HCT116 (cell line): Measurements from ENCODE around the gene PRKCZ. TPM values are rescaled to one million over a fixed set of nuclear protein-coding genes. Genes with fewer than 3 reads are reported as not detected.

Experiments used
- ATAC-seq: fragments of 200-7000 bp; cut with Tn5 transposase; 2 replicates; pipeline ENCODE4 v1.9.1; 2020; ENCODE audit warnings: mild to moderate bottlenecking, moderate library complexity
- BruUV-seq: library from RNA; stranded (reverse); fragments of 400-500 nt; replicated peaks from 2 replicates; lab custom pipeline; 2021; lab: Mats Ljungman, UMichigan
- CTCF ChIA-PET: fragments of 300-600 bp; sonication (Branson Sonifier 250); formaldehyde crosslinking; loops from one replicate; lab custom pipeline; 2021; ENCODE audit warnings: antibody characterized with exemption; lab: Charles Lee
- POLR2A ChIA-PET: fragments of 300-600, 350-600 bp; sonication (Branson Sonifier 250); formaldehyde crosslinking; loops from one replicate; lab custom pipeline; 2021; ENCODE audit warnings: antibody characterized with exemption; lab: Charles Lee
- RAD21 ChIA-PET, 2 experiments: fragments of 300-600 bp; sonication (Branson Sonifier 250); formaldehyde crosslinking; loops; one replicate each; lab custom pipeline; 2023; ENCODE audit warnings: low total read pairs in 2 of 2; ENCODE audit not compliant: uncharacterized antibody in 2 of 2, unreplicated experiment in 2 of 2, low non-redundant PET in 1 of 2; lab: Charles Lee
- DNase-seq: peaks from one replicate; pipeline ENCODE4 v3.0.0-alpha.2; 2010; ENCODE audit warnings: low read depth, low spot score
- H2AFZ ChIP-seq: fragments of 200-600 bp; shearing (Covaris generic), sonication (generic); 2 replicates; pipeline ENCODE4 v1.6.1; 2017; ENCODE audit warnings: low read depth, mixed run types, mixed read lengths, antibody characterized with exemption, low read length; ENCODE audit not compliant: poor library complexity, severe bottlenecking
- H3K27ac ChIP-seq: 2 replicates; pipeline ENCODE4 v1.5.1; 2012; ENCODE audit warnings: low read depth, low read length
- H3K27me3 ChIP-seq: fragments of 200-600 bp; sonication (generic); 2 replicates; pipeline ENCODE4 v1.6.1; 2016; ENCODE audit warnings: mixed run types, low read length, mixed read lengths; ENCODE audit not compliant: insufficient read depth
- H3K36me3 ChIP-seq, 2 experiments: fragments of 200-500 bp in 1 of 2; fragments of 200-600 bp in 1 of 2; sonication (Bioruptor generic) in 1 of 2; sonication (generic) in 1 of 2; 2 replicates each; pipeline versions ENCODE4 v1.5.1 to v1.6.1; 2014 to 2016; ENCODE audit warnings: low read length in 2 of 2, inconsistent platforms in 1 of 2, mixed read lengths in 1 of 2, mixed run types in 1 of 2; ENCODE audit not compliant: insufficient read depth in 2 of 2, control insufficient read depth in 1 of 2
- H3K4me1 ChIP-seq, 2 experiments: fragments of 200-600 bp in 1 of 2; sonication (generic) in 1 of 2; 2 replicates each; pipeline versions ENCODE4 v1.5.1 to v1.6.1; 2012 to 2017; ENCODE audit warnings: low read length in 2 of 2, inconsistent platforms in 1 of 2, mild to moderate bottlenecking in 1 of 2, mixed read lengths in 1 of 2, mixed run types in 1 of 2, moderate library complexity in 1 of 2; ENCODE audit not compliant: insufficient read depth in 2 of 2, control insufficient read depth in 1 of 2
- H3K4me2 ChIP-seq: fragments of 200-600 bp; sonication (generic); 2 replicates; pipeline ENCODE4 v1.6.1; 2017; ENCODE audit warnings: mixed run types, low read length, mixed read lengths
- H3K4me3 ChIP-seq, 2 experiments: fragments of 200-600 bp in 1 of 2; sonication (generic) in 1 of 2; replicated peaks in 1 of 2; 2 replicates each; pipeline ENCODE4 v1.5.1; 2011 to 2016; ENCODE audit warnings: low read length in 2 of 2, control low read depth in 1 of 2, low read depth in 1 of 2, mild to moderate bottlenecking in 1 of 2, mixed read lengths in 1 of 2, mixed run types in 1 of 2
- H3K79me2 ChIP-seq: fragments of 200-600 bp; sonication (generic); 2 replicates; pipeline ENCODE4 v1.6.1; 2017; ENCODE audit warnings: mild to moderate bottlenecking, mixed run types, low read length, moderate library complexity, mixed read lengths; ENCODE audit not compliant: insufficient read depth
- H3K9ac ChIP-seq: fragments of 200-600 bp; sonication (generic); 2 replicates; pipeline ENCODE4 v1.6.1; 2016; ENCODE audit warnings: low read length, mixed read lengths
- H3K9me2 ChIP-seq: fragments of 200-600 bp; sonication (generic), shearing (Covaris generic); 2 replicates; pipeline ENCODE4 v1.6.1; 2017; ENCODE audit warnings: mixed run types, mild to moderate bottlenecking, moderate library complexity; ENCODE audit not compliant: insufficient read depth
- H3K9me3 ChIP-seq, 2 experiments: fragments of 200-500 bp in 1 of 2; fragments of 200-600 bp in 1 of 2; sonication (Bioruptor generic) in 1 of 2; sonication (generic) in 1 of 2; 2 replicates each; pipeline ENCODE4 v1.6.1; 2014 to 2017; ENCODE audit warnings: low read length in 2 of 2, mixed read lengths in 2 of 2, inconsistent platforms in 1 of 2, low read depth in 1 of 2, mild to moderate bottlenecking in 1 of 2, mixed run types in 1 of 2, moderate library complexity in 1 of 2; ENCODE audit not compliant: control insufficient read depth in 1 of 2, insufficient read depth in 1 of 2
- H4K20me1 ChIP-seq: fragments of 200-600 bp; sonication (generic), shearing (Covaris generic); 2 replicates; pipeline ENCODE4 v1.6.1; 2017; ENCODE audit warnings: mixed run types, mild to moderate bottlenecking, moderate library complexity; ENCODE audit not compliant: insufficient read depth
- CBX3 ChIP-seq: IDR thresholded peaks from 2 replicates; pipeline ENCODE4 v1.6.1; 2012; ENCODE audit warnings: low read depth
- EZH2 ChIP-seq: fragments of 200-600 bp; sonication (generic); IDR thresholded peaks from 2 replicates; pipeline ENCODE4 v1.6.1; 2017; ENCODE audit warnings: antibody characterized with exemption, mixed run types
- POLR2A ChIP-seq: IDR thresholded peaks from 2 replicates; pipeline ENCODE4 v1.7.0; 2011; ENCODE audit warnings: borderline replicate concordance; ENCODE audit not compliant: insufficient read depth, insufficient read length; ENCODE audit errors: extremely low read depth
- RAD21 ChIP-seq: IDR thresholded peaks from 2 replicates; pipeline ENCODE4 v1.6.1; 2012; ENCODE audit warnings: low read depth, mild to moderate bottlenecking
- ZBTB33 ChIP-seq: IDR thresholded peaks from 2 replicates; pipeline ENCODE4 v1.6.1; 2011; ENCODE audit warnings: mild to moderate bottlenecking, low read length, moderate library complexity; ENCODE audit not compliant: insufficient replicate concordance; ENCODE audit errors: extremely low read depth
- intact Hi-C: fragments of 100-400 bp; cut with micrococcal nuclease; formaldehyde crosslinking; loops from 2 replicates; pipeline ENCODE4 v1.10.0; 2022
- total RNA-seq: library from RNA; stranded (reverse); gene quantifications from one replicate; pipeline ENCODE4 v1.2.1, GENCODE V29; 2021; ENCODE audit not compliant: unreplicated experiment

The PRKCZ gene
- total RNA-seq, 1 experiment from 2014 or later, result 46.8 TPM

GRCh38 chr1:2216767-2217058, 166.5 kb downstream of the PRKCZ start:
- Histone ChIP-seq H3K79me2 (no peaks in the 10 kb centered on the region), H3K27ac (no peak overlapping the region), H4K20me1 (no peaks in the 10 kb centered on the region), H3K9ac (no peak overlapping the region), H3K4me2 (no peak overlapping the region), H3K36me3 (no peaks in the 10 kb centered on the region), H3K9me3 (no peaks in the 10 kb centered on the region), H3K9me2 (no peaks in the 10 kb centered on the region), H2AFZ (no peak overlapping the region), H3K4me1 (peaks cover 14 to 22% of the 10 kb centered on the region in 2 experiments), H3K4me3 (no peak overlapping the region), H3K27me3 (no peaks in the 10 kb centered on the region)
- POLR2A ChIA-PET, result no interaction called here
- no peak for DNase-seq
- RAD21 ChIA-PET, result interaction anchor here in 1 of 2 experiments (0.7 kb wide), 1 partner anchor 12 kb away, joined by 5 read pairs; no protein-coding TSS in a partner anchor
- BruUV-seq, result no TSS peak
- intact Hi-C loops, result no loop called here
- TF ChIP-seq POLR2A (no peak), CBX3 (no peak), RAD21 (no peak)
- no peak for ATAC-seq
- CTCF ChIA-PET, result no interaction called here

DNA sequence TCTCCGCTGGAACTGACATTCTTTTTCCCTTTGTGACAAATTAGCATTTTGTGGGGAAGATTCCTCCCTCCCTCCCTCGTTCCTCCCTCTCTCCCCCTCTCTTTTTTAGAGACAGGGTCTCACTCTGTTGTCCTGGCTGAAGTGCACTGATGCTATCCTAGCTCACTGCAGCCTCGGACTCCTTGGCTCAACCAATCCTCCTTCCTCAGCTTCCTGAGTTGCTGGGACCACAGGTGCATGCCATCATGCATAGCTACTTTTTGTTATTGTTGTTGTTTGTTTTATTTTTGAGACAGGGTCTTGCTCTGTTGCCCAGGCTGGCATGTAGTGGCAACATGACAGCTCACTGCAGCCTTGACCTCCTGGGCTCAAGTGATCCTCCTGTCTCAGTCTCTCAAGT, 171.1 kb downstream of the PRKCZ start:
- H3K9me2 ChIP-seq, result no peaks in the 10 kb centered on the region
- H2AFZ ChIP-seq, result no peak overlapping the region
- intact Hi-C loops, result no loop called here
- TF ChIP-seq ZBTB33, result no peak
- no peak for TF ChIP-seq EZH2
- TF ChIP-seq, all 23 proteins: peak for 0
- Histone ChIP-seq H3K36me3 (no peaks in the 10 kb centered on the region), H4K20me1 (no peaks in the 10 kb centered on the region), H3K27ac (no peak overlapping the region), H3K9ac (no peak overlapping the region), H3K4me2 (no peak overlapping the region), H3K4me3 (no peak overlapping the region), H3K9me3 (no peaks in the 10 kb centered on the region), H3K4me1 (peaks cover under 1% of the 10 kb centered on the region in 2 experiments; a peak in 1 of 4 replicates), H3K79me2 (no peaks in the 10 kb centered on the region), H3K27me3 (no peaks in the 10 kb centered on the region)
- ChIA-PET POLR2A (interaction anchor here (1.0 kb wide), 2 partner anchors 9 to 16 kb away, joined by 3 to 5 read pairs; no protein-coding TSS in a partner anchor), RAD21 (no interaction called here), CTCF (no interaction called here)
- DNase-seq (no peak), ATAC-seq (no peak)
- BruUV-seq, result no TSS peak
